ENCODE results near the gene PACSIN3. TPM values are rescaled to one million over a fixed set of nuclear protein-coding genes. Genes with fewer than 3 reads are reported as not detected.

Gene PACSIN3
- total and polyA plus RNA-seq, 2 of the 13 experiments (the other 11 are each of a cell fraction or from before 2014, with no cell fraction given), result 47.9 to 93.3 TPM

DNA sequence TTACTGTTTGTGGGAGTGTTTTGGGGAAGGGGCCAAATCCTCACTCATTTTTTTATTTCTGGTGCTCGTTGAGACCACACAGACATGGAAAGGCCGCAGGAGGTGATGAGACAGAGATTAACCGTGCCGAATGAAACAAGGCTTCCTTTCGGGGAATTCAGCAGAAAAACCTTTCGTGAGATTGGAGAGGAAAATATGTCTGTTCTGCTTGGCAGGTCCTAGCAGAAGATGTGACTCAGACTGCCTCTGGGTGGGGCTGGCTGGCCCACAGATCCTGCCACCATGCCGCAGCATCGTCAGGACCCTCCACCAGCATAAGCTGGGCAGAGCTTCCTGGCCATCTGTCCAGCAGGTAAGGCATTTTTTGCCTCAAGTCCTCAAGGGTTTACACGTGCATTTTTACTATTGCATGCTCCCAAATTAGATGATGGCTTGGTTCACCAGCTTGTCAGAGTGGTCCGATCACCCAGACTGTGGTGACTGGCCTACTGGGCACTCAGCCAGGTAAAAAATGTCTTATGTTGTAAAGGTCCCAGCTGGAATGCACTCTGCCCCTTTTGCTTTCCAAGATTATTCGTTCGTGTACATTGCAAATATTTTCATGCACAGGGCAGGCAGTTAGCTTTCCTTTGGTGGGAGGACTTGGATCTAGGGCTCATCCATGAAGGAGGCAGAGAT is 30.0 kb upstream of the PACSIN3 start (continued):
- no peak for TF ChIP-seq ZNF343 (CRISPR knock-in tag; IDR thresholded peaks at IDR 0.05)
- no peak for TF ChIP-seq FOXM1 (CRISPR knock-in tag; IDR thresholded peaks at IDR 0.05)
- no peak for TF ChIP-seq ZNF644 (CRISPR knock-in tag; IDR thresholded peaks at IDR 0.05; ENCODE audit: low read depth)
- no peak for TF ChIP-seq BRCA1 (CRISPR knock-in tag; IDR thresholded peaks at IDR 0.05)
- no peak for TF ChIP-seq ZBTB42 (CRISPR knock-in tag; IDR thresholded peaks at IDR 0.05)
- no peak for TF ChIP-seq ARNT2 (CRISPR knock-in tag; IDR thresholded peaks at IDR 0.05; ENCODE audit: low read depth)
- TF ChIP-seq RXRA (CRISPR knock-in tag; IDR thresholded peaks at IDR 0.05), result peak; percentile 56; the same call in 1 of the 2 replicates
- no peak for TF ChIP-seq ZNF878 (CRISPR knock-in tag; IDR thresholded peaks at IDR 0.05)
- no peak for TF ChIP-seq TIGD3 (CRISPR knock-in tag; IDR thresholded peaks at IDR 0.05; ENCODE audit: borderline replicate concordance)
- no peak for TF ChIP-seq U2AF2 (IDR thresholded peaks at IDR 0.05; ENCODE audit: low read depth, low read length)
- no peak; the same call in 1 of the 2 replicates for TF ChIP-seq HHEX (CRISPR knock-in tag; IDR thresholded peaks at IDR 0.05)
- no peak for TF ChIP-seq E2F2 (CRISPR knock-in tag; IDR thresholded peaks at IDR 0.05; ENCODE audit: borderline replicate concordance)
- TF ChIP-seq, protein P1, sequence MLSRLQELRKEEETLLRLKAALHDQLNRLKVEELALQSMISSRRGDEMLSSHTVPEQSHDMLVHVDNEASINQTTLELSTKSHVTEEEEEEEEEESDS (CRISPR knock-in tag; IDR thresholded peaks at IDR 0.05; ENCODE audit: borderline replicate concordance), result no peak
- peak; percentile 60 for TF ChIP-seq FOXA3 (CRISPR knock-in tag; IDR thresholded peaks at IDR 0.05)
- no peak for TF ChIP-seq PRMT3 (CRISPR knock-in tag; IDR thresholded peaks at IDR 0.05; ENCODE audit: borderline replicate concordance, low read depth)
- peak; percentile 46; the same call in 1 of the 2 replicates for TF ChIP-seq ZNF619 (CRISPR knock-in tag; IDR thresholded peaks at IDR 0.05)
- TF ChIP-seq PBX2 (CRISPR knock-in tag; IDR thresholded peaks at IDR 0.05), result no peak
- no peak for TF ChIP-seq ZNF782 (CRISPR knock-in tag; IDR thresholded peaks at IDR 0.05; ENCODE audit: borderline replicate concordance)
- peak; percentile 97 for TF ChIP-seq ZNF549 (CRISPR knock-in tag; IDR thresholded peaks at IDR 0.05)
- no peak for TF ChIP-seq ZNF580 (CRISPR knock-in tag; IDR thresholded peaks at IDR 0.05; ENCODE audit: borderline replicate concordance, low read depth)
- TF ChIP-seq ASH2L (IDR thresholded peaks at IDR 0.05; ENCODE audit: insufficient read length, low read depth, low read length), result no peak
- peak; percentile 65 for TF ChIP-seq NR2F6 (IDR thresholded peaks at IDR 0.05)
- TF ChIP-seq NR2F6 (CRISPR knock-in tag; IDR thresholded peaks at IDR 0.05), result peak; percentile 56; the same call in 1 of the 2 replicates
- no peak for TF ChIP-seq TEAD2 (CRISPR knock-in tag; IDR thresholded peaks at IDR 0.05)
- TF ChIP-seq TGIF2 (CRISPR knock-in tag; IDR thresholded peaks at IDR 0.05), result peak; percentile 18; the same call in 1 of the 2 replicates
- TF ChIP-seq RFX3 (CRISPR knock-in tag; IDR thresholded peaks at IDR 0.05), result no peak
- TF ChIP-seq MBD4 (IDR thresholded peaks at IDR 0.05; ENCODE audit: borderline replicate concordance, low read length), result no peak
- TF ChIP-seq NKX3-1 (CRISPR knock-in tag; IDR thresholded peaks at IDR 0.05), result 0 out of 2 replicates have a peak, but pooled peaks have one; percentile 28
- TF ChIP-seq NCOA5 (CRISPR knock-in tag; IDR thresholded peaks at IDR 0.05), result no peak
- 0 out of 2 replicates have a peak, but pooled peaks have one; percentile 20 for TF ChIP-seq CCDC6 (CRISPR knock-in tag; IDR thresholded peaks at IDR 0.05)
